Fibroblast of pulmonary artery (primary cell): Measurements from ENCODE around the gene TOMM6.
"Not testable (repeated sequence)": the region's sequence is repeated elsewhere in the genome, so short reads cannot be mapped to it uniquely, and the experiment has no call there.

Experiments
- DNase-seq: peaks from one replicate; pipeline ENCODE4 v3.0.0-alpha.2; 2010; ENCODE audit warnings: low read depth
- H3K4me3 ChIP-seq: replicated peaks from 2 replicates; pipeline ENCODE4 v1.5.1; 2011; ENCODE audit warnings: low read depth, mild to moderate bottlenecking, control low read depth, low read length, moderate library complexity
- TF ChIP-seq, protein P1 (sequence below): IDR thresholded peaks from 2 replicates; pipeline ENCODE4 v1.5.1; 2011; ENCODE audit warnings: mild to moderate bottlenecking, control low read depth, low read length, inconsistent platforms; ENCODE audit errors: missing control alignments

TOMM6 gene

DNA sequence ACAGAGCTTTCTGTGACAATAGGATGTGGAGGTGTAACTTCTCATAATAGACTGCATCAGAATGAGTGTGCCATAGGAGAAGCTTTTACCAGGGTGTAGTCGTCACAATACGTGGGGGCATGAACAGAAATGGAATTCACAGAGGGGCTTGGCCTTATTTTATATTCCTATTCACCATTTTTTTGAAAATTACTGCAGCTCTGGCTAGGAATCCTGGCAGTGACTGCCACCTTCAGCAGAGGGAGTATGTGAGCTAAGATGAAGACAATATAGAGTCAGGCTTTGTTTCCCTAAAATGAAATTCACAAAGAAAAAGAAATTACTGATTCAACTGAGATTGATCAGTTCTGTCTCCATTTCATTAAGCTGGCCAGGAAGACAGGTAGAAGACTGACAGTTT, 13.9 kb downstream of the TOMM6 start:
- peak; percentile 60 for DNase-seq
- TF ChIP-seq, protein P1, sequence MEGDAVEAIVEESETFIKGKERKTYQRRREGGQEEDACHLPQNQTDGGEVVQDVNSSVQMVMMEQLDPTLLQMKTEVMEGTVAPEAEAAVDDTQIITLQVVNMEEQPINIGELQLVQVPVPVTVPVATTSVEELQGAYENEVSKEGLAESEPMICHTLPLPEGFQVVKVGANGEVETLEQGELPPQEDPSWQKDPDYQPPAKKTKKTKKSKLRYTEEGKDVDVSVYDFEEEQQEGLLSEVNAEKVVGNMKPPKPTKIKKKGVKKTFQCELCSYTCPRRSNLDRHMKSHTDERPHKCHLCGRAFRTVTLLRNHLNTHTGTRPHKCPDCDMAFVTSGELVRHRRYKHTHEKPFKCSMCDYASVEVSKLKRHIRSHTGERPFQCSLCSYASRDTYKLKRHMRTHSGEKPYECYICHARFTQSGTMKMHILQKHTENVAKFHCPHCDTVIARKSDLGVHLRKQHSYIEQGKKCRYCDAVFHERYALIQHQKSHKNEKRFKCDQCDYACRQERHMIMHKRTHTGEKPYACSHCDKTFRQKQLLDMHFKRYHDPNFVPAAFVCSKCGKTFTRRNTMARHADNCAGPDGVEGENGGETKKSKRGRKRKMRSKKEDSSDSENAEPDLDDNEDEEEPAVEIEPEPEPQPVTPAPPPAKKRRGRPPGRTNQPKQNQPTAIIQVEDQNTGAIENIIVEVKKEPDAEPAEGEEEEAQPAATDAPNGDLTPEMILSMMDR = peak; percentile 85
- H3K4me3 ChIP-seq = no peak overlapping the region

DNA sequence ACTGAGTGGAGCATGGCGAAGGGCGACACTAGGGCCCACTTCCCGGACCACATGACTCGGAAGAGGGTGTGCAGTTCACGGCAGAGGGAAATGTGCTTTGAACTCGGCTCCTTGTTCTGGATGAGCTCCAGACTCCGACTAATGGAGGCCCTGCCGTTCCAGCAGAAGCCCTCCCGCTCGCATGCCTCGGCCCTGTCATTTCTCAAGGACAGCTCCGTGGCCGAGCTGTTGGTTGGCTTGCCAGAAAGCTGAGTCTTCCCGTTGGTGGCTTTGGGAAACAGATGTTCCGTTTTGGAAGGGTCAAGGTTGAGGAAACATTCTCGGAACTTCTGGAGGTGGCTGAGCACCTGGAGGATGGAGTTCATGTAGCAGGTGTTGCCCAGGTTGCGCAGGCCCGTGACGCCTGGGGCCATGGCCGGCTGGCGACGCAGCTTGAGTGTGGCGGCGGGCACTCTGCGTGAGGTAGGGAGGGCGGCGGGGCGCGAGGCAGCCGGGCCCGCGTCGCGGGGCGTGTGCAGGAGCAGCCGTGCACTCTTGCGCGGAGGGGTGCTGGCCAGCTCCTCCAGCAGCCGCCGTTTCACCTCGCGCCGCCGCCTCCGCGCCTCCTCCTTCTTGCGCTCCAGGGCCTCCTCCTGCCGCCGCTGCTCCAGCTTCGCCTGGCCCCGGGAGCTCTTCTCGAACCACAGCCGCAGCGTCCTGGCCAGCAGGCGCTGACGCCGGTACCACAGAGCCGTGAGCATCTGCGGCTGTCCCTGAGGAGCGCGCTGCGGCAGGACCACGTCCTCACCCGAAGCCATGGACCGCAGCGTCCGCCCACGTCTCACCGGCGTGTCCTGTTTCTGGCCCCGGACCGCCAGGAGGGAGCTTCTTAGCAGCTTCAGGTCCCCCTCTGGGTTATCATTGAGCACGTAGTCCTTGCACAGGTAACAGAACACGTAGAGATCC, 18.6 kb downstream of the TOMM6 start:
- no peak overlapping the region for H3K4me3 ChIP-seq
- TF ChIP-seq, protein P1 = no peak
- no peak for DNase-seq

DNA sequence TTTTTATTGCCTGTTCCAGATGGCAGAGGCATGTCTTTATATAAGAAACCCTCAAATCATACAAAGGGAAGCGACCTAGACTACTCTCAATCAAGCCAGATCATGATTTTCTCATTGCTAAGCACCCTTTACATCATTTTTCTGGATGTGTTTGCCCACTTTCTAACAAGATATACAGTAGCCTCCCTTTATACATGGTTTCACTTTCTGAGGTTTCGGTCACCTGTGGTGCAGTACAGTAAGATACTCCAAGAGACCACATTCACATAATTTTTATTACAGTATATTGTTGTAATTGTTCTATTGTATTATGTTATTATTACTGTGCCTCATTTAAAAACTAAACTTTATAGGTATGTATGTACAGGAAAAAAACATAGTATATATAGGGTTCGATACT, 23.6 kb downstream of the TOMM6 start:
- H3K4me3 ChIP-seq = no peak overlapping the region
- TF ChIP-seq, protein P1 = no peak
- no peak for DNase-seq

DNA sequence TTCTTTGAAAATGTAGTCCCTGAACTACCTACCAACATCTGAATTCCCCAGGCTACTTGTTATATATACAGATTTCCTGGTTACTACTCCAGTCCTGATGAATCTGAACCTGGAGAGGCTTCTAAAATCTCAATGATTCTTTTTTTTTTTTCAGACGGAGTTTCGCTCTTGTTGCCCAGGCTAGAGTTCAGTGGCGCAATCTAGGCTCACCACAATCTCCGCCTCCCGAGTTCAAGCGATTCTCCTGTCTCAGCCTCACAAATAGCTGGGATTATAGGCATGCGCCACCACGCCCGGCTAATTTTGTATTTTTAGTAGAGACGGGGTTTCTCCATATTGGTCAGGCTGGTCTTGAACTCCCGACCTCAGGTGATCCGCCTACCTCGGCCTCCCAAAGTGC, 24.5 kb downstream of the TOMM6 start:
- DNase-seq, H3K4me3 ChIP-seq: not testable (repeated sequence)

DNA sequence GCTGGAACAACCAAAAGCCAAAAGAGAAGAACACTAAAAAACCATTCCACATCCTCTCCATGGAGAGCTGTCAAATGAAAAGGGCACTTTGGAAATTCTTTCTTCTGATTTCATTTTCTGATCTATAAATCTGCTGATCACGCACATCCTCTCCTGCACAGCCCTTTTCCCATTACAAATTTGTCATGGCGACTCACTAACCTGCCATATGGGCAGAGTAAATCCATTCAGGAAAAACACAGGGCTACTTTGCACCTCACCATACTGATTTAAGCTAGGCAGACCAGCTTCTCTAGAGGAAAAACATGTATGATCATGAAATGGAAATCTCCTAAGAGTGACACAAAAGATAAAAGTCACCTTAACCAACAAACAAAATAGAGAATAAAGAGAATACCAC, 26.0 kb downstream of the TOMM6 start:
- H3K4me3 ChIP-seq = no peak overlapping the region
- TF ChIP-seq, protein P1 = no peak
- DNase-seq = no peak

DNA sequence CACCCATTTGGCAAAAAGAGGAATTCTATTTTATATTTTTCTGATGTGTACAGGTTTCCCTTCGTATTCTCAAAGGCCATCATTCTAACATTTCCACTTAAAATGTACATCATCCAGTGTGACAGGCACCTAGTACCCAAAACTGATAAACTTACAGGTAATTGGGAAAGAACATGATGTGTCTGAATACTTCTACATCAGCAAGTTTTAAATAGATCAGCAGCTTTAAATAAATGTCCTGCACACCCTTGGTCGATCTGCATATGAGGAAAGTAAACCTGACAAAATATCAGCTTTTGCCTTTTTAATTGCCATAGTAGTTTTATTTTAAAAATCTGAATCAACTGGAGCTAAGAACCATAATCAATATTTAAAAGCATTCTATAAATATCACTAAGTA, 26.5 kb downstream of the TOMM6 start:
- TF ChIP-seq, protein P1 = no peak
- DNase-seq = no peak
- no peak overlapping the region for H3K4me3 ChIP-seq

DNA sequence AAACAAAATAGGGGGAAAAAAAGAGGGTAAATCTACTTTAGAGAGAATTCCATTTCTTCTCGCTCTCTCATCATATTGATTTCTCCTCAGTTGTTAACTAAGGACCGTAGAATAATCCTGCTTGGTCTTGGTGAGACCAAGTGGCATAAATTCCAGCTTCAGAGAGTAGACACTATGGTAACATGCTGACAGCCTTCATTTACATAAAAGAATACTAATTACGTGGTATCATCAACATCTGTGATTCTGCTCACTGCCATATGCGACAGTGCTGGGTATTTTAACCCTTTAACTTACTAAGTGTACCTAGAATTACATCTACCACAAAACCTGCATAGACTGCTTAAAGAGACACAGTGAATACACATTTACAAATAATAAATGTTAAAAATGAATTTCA, 27.1 kb downstream of the TOMM6 start:
- no peak for DNase-seq
- H3K4me3 ChIP-seq = no peak overlapping the region
- TF ChIP-seq, protein P1 = no peak
